A172 (cell line): ENCODE results near the gene PRAMEF18. TPM values are rescaled to one million over a fixed set of nuclear protein-coding genes. Genes with fewer than 3 reads are reported as not detected.
"Not testable (repeated sequence)": the region's sequence is repeated elsewhere in the genome, so short reads cannot be mapped to it uniquely, and the experiment has no call there.

Source experiments
- DNase-seq: peaks from one replicate; pipeline ENCODE4 v3.0.0-alpha.2; 2015; ENCODE audit warnings: low spot score
- total RNA-seq: library from RNA; depleted of rRNA; stranded (reverse); fragments of >200 nt; shearing (Covaris generic); gene quantifications from 2 replicates; pipeline ENCODE4 v1.2.3, GENCODE V29; 2014; rRNA removed

PRAMEF18 gene
- total RNA-seq, 1 experiment from 2014 or later, result not detected

DNA sequence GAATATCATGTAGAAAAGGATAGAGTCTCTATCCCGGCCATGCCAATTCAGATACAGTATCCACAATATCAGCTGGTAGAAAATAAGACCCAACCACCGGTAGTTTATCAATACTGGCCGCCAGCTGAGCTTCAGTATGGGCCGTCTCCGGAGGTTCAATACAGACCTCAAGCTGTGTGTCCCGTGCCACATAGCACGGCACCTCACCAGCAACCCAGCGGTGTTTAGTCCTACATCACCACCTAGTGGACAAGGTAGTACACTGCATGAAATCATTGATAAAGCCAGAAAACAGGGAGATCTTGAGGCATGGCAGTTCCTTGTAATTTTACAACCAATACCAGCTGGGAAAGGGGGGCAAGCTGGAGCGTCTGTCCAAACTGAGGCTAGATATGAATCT is 17.2 kb downstream of the PRAMEF18 start:
- not testable (repeated sequence) for DNase-seq

GRCh38 chr1:13201309-13201708 is 24.6 kb downstream of the PRAMEF18 start, which contains the start of gene PRAMEF13:
TSS of gene PRAMEF13 (minus strand) at chr1:13201409. CDS start at chr1:13199589, 1,820 bp downstream.
- not testable (repeated sequence) for DNase-seq

Other genes starting within 250 kb of the PRAMEF18 start
- not detected in 2 replicates for gene PRAMEF27, start 169.6 kb downstream of the PRAMEF18 start, total RNA-seq
- gene HNRNPCL3, start 165.4 kb downstream of the PRAMEF18 start, total RNA-seq, result not detected in 2 replicates
- not detected in 2 replicates for gene PRAMEF25, start 155.4 kb downstream of the PRAMEF18 start, total RNA-seq
- gene HNRNPCL2, start 109.3 kb downstream of the PRAMEF18 start, total RNA-seq, result not detected in 2 replicates
- gene PRAMEF26, start 70.1 kb downstream of the PRAMEF18 start, total RNA-seq, result not detected in 2 replicates
- gene HNRNPCL4, start 60.5 kb downstream of the PRAMEF18 start, total RNA-seq, result not detected in 2 replicates
- not detected in 2 replicates for gene PRAMEF9, start 54.3 kb downstream of the PRAMEF18 start, total RNA-seq
- not detected in 2 replicates for gene PRAMEF13, start 24.7 kb downstream of the PRAMEF18 start, total RNA-seq
- gene PRAMEF5, start 28.0 kb upstream of the PRAMEF18 start, total RNA-seq, result not detected in 2 replicates
- not detected in 2 replicates for gene PRAMEF8, start 59.0 kb upstream of the PRAMEF18 start, total RNA-seq
- not detected in 2 replicates for gene PRAMEF33, start 77.4 kb upstream of the PRAMEF18 start, total RNA-seq
- gene PRAMEF15, start 89.4 kb upstream of the PRAMEF18 start, total RNA-seq, result not detected in 2 replicates
- not detected in 2 replicates for gene PRAMEF14, start 121.0 kb upstream of the PRAMEF18 start, total RNA-seq
- not detected in 2 replicates for gene PRAMEF19, start 145.8 kb upstream of the PRAMEF18 start, total RNA-seq
- not detected in 2 replicates for gene PRAMEF17, start 163.5 kb upstream of the PRAMEF18 start, total RNA-seq
- not detected in 2 replicates for gene PRAMEF20, start 184.3 kb upstream of the PRAMEF18 start, total RNA-seq